IPS-18a (cell line): ENCODE results near the gene FOXF1.

ENCODE experiments used
- H3K27ac ChIP-seq: one replicate; pipeline ENCODE4 v1.5.1; 2013; ENCODE audit warnings: low read length
- H3K27me3 ChIP-seq: one replicate; pipeline ENCODE4 v1.6.1; 2013; ENCODE audit warnings: mild to moderate bottlenecking, low read length; ENCODE audit not compliant: control insufficient read depth, insufficient read depth
- H3K36me3 ChIP-seq: one replicate; pipeline ENCODE4 v1.6.1; 2013; ENCODE audit warnings: low read depth, low read length; ENCODE audit not compliant: control insufficient read depth
- H3K4me1 ChIP-seq: one replicate; pipeline ENCODE4 v1.6.1; 2013; ENCODE audit warnings: low read depth, low read length; ENCODE audit not compliant: control insufficient read depth
- H3K4me3 ChIP-seq: one replicate; pipeline ENCODE4 v1.5.1; 2013; ENCODE audit warnings: low read length
- H3K9ac ChIP-seq: one replicate; pipeline ENCODE4 v1.6.1; 2013; ENCODE audit warnings: mild to moderate bottlenecking, low read length, moderate library complexity
- H3K9me3 ChIP-seq: one replicate; pipeline ENCODE4 v1.6.1; 2013; ENCODE audit warnings: low read depth, low read length; ENCODE audit not compliant: control insufficient read depth

Gene FOXF1

DNA sequence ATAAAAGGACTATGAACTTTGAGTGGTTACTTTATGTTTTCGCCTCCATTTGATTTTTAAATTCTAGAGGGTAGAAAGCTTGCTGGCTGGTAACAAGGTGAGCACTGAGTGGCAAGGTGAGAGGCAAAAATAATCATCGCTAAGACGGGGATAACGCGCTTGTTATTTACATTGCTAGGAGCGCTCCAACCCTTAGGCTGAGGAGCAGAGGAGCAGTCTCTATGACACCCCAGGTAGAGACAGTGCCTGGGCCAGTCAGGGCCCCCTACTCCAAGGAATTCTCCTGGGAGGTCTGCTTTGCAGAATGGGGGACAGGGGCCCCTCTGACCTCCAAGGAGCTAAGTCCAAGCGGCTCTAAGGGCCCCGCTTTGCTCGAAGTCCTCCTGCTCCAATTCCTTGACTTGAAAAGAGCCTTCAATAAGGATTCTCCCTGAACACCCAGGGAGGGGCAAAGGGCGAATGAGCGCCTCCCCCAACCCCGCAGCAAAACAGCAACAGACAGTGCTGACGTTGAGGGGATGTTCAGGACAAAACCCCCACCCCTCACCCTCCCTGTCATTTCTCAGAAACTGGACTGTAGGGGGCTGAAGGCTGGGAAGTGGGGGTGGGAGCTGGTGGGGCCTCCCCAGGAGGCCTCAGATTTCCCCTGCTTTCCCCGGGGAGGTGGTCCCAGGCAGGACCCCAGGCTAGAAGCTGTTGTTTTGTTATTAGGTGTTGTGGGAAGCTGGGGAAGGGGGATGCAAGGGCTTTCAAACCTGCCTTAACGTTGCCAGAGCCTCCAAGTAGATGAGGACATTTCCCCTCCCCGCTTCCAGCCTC, 10.2 kb upstream of the FOXF1 start:
- Histone ChIP-seq H3K27ac (no peak overlapping the region), H3K4me1 (peaks cover 2% of the 10 kb centered on the region), H3K4me3 (no peak overlapping the region), H3K36me3 (no peaks in the 10 kb centered on the region), H3K27me3 (peaks cover 100% of the 10 kb centered on the region), H3K9ac (no peak overlapping the region), H3K9me3 (peaks cover 5% of the 10 kb centered on the region)

DNA sequence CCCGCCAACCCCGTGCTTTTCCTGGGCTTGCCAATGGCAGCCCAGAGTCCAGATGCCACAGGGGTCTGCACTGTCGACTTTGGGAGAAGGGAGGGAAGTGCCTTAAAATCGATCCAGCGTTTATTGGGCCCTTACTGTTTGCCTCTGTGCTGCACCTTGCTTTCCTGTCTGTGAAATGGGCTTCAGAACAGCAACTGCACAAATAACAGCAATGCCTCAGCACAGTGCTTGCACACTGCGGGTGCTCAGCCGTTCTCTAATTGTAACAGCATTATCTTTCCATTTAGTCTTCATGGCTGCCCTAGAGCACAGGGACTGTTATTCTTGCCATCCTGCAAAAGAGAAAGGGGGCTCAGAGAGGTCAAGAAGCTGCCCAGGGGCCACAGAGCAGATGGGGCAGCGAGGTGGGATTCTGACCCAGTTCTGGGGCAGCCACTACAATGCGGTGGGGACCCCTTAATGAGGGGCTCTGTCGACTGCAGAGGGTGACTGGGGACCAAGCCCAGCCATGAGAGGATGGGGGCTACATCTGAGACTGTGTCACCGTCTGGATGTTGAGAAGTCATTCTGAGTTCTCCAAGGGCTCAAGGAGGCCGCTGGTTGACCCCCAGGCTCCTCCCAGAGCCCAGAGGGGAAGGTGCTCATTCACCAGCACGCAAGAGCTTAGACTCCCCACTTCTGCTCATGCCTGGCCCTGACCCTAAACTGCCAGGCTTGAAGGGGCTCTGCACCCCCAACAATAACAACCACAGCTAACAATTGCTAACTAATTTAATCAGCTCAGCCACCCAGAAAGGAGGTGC, 9.4 kb upstream of the FOXF1 start:
- peaks cover 100% of the 10 kb centered on the region for H3K27me3 ChIP-seq
- no peak overlapping the region for H3K27ac ChIP-seq
- no peak overlapping the region for H3K4me3 ChIP-seq
- no peaks in the 10 kb centered on the region for H3K36me3 ChIP-seq
- H3K4me1 ChIP-seq = peaks cover 3% of the 10 kb centered on the region
- H3K9ac ChIP-seq = no peak overlapping the region
- peaks cover 5% of the 10 kb centered on the region for H3K9me3 ChIP-seq

- H3K27me3 ChIP-seq = peaks cover 100% of the 10 kb centered on the region
- H3K4me1 ChIP-seq = peaks cover 6% of the 10 kb centered on the region
- no peak overlapping the region for H3K9ac ChIP-seq
- no peak overlapping the region for H3K27ac ChIP-seq
- H3K36me3 ChIP-seq = no peaks in the 10 kb centered on the region
- peaks cover 5% of the 10 kb centered on the region for H3K9me3 ChIP-seq
- H3K4me3 ChIP-seq = no peak overlapping the region
Observed at GRCh38 chr16:86501989-86502855, 8.1 kb upstream of the FOXF1 start.

DNA sequence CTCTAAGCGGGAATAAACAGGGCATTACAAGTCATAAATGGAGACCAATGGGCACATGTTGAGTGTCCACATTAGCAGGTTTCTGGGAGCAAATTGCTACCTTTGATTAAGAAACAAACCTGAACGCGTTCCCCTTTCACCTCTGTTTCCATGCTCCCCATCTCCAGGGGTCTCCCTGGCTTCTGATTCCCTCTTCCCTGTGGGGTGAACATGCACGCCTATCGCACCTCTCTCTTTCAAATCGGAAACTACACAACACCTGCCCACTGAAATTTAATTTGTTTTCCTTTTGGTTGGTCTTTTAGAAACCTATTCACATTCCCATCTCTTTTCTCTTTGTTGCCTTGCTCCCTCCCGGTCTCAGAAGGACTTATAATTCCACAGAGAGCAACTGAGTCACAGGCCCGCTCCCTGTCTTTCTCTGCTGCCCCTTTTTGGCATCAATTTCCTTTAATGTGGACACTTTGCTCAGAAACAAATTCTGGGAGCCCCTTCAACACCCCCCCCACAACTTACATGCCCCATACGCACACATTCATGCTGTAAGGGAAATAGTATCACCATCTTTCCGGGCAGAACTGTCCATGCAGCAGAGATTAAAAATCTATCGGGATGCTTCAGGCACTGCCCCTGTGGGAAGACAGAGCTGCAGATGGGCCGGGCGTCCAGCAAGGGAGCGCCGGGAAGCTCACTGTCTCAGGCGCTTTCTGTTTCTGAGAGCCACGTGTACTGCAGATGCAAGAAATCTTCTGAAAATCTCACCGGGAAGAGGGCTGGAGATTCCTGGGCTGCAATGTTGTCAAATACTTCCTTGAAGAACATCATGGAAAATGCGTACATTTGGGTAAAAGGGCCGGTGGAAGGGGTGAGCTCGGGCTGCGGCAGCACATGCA, 7.2 kb upstream of the FOXF1 start:
- H3K27ac ChIP-seq = no peak overlapping the region
- no peak overlapping the region for H3K9ac ChIP-seq
- H3K9me3 ChIP-seq = peaks cover 5% of the 10 kb centered on the region
- peaks cover 100% of the 10 kb centered on the region for H3K27me3 ChIP-seq
- peaks cover 6% of the 10 kb centered on the region for H3K4me1 ChIP-seq
- H3K4me3 ChIP-seq = no peak overlapping the region
- no peaks in the 10 kb centered on the region for H3K36me3 ChIP-seq

GRCh38 chr16:86503830-86504229, 6.5 kb upstream of the FOXF1 start:
- Histone ChIP-seq H3K4me1 (peaks cover 6% of the 10 kb centered on the region), H3K9me3 (peaks cover 5% of the 10 kb centered on the region), H3K9ac (no peak overlapping the region), H3K27ac (no peak overlapping the region), H3K36me3 (no peaks in the 10 kb centered on the region), H3K4me3 (no peak overlapping the region), H3K27me3 (peaks cover 100% of the 10 kb centered on the region)

GRCh38 chr16:86504315-86505184, 5.8 kb upstream of the FOXF1 start:
- H3K4me3 ChIP-seq = no peak overlapping the region
- H3K27ac ChIP-seq = no peak overlapping the region
- peaks cover 10% of the 10 kb centered on the region for H3K4me1 ChIP-seq
- no peaks in the 10 kb centered on the region for H3K36me3 ChIP-seq
- H3K27me3 ChIP-seq = peaks cover 100% of the 10 kb centered on the region
- peaks cover 5% of the 10 kb centered on the region for H3K9me3 ChIP-seq
- no peak overlapping the region for H3K9ac ChIP-seq

DNA sequence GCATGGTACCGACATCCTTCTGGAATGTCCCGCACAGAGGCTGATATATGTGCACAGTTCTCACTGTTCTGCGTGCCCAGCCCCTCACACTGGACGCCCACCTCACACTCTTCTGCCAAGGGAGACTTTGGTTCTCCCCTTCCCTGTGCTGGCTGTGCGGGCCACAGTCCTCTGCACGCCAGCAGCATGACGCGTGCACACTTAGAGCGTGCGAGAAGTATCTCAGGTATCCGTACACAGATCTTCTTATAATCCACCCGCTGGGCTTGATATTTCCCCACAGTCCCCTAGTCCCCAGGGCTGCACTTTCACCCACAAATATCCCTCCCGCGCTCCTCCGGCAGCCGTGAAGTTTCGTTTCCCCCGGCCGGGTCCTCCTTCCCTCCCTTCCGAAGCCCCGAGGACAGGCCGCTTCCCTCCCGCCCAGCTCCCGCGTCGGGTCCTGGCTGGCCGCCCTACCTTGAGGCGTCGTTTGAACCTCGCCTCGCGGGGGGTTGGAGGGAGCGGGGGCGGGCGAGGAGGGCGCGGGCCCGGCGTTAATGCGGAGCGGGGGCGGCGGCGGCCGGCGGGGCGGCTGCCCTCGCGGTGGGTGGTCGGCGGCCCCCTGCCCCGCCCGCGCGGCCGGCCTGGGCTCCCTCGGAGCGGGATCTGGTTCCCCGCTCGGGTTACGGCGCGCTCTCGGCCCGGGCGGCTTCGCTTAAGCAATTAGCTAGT, 5.0 kb upstream of the FOXF1 start:
- H3K36me3 ChIP-seq = no peaks in the 10 kb centered on the region
- peaks cover 5% of the 10 kb centered on the region for H3K9me3 ChIP-seq
- peaks cover 98% of the 10 kb centered on the region for H3K27me3 ChIP-seq
- H3K27ac ChIP-seq = no peak overlapping the region
- H3K4me3 ChIP-seq = no peak overlapping the region
- H3K4me1 ChIP-seq = peaks cover 8% of the 10 kb centered on the region
- no peak overlapping the region for H3K9ac ChIP-seq

DNA sequence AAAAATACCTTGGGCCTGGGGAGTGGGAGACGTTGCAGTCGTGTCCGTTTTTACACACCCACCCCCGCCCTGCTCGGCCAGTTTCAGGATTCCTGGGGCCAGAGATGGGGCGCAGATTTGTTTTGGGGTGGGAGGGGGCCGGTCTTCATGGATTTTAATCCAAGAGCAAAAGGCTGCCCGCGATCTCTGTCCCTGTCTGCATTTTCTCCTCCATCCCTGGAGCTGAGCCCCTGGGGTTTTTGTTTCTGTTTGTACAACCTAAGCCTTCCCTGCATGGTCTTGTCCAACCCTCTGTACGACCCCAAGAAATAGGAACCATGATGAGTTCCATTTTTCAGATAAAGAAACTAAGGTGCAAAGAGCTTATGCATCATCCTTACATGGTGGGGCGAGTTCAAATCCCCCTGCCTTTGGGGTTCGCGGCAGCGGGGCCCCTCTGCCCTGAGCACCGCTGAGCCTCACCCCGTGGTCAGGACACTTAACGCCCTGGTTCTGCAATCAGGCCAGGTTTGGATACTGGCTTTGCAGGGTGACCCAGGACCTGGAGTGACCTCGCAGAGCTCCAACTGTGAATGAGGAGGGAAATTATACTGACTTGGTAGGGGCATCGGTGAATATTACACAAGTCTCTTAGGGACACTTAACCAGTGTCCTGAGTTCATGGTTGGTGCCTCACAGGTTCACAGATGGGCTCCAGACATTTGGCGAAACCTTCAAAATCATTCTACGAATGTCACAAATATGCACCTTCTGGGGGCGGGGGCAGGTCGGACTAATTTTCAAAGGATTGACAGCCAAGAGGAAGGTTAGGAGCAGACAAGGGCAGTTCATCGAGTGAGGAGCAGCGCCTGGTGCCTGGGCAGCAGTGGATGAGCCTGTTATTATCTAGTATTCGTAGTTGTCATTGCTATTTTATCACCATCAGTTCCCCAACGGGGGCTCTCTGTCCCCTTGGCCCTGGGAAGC, 4.1 kb upstream of the FOXF1 start:
- H3K9me3 ChIP-seq = peaks cover 5% of the 10 kb centered on the region
- H3K4me1 ChIP-seq = peaks cover 7% of the 10 kb centered on the region
- H3K4me3 ChIP-seq = no peak overlapping the region
- H3K9ac ChIP-seq = no peak overlapping the region
- peaks cover 98% of the 10 kb centered on the region for H3K27me3 ChIP-seq
- H3K27ac ChIP-seq = no peak overlapping the region
- H3K36me3 ChIP-seq = no peaks in the 10 kb centered on the region
